ENCODE measurements around the gene PRKCE. TPM values are rescaled to one million over a fixed set of nuclear protein-coding genes. Genes with fewer than 3 reads are reported as not detected.

Gene PRKCE
- total RNA-seq, 1 donor from 2014 or later, result 13.7 TPM

- intact Hi-C loops (cut with micrococcal nuclease), result no loop called here
Observed at GRCh38 chr2:45802499-45803138, 151.1 kb downstream of the PRKCE start.

- intact Hi-C loops (cut with micrococcal nuclease), result no loop called here
Observed at GRCh38 chr2:45804987-45805755, 153.7 kb downstream of the PRKCE start.

GRCh38 chr2:45806563-45807358 is 155.3 kb downstream of the PRKCE start:
- intact Hi-C loops (cut with micrococcal nuclease), result no loop called here

- intact Hi-C loops (cut with micrococcal nuclease), result no loop called here
Observed at GRCh38 chr2:45808294-45808800, 156.9 kb downstream of the PRKCE start.

- intact Hi-C loops (cut with micrococcal nuclease), result no loop called here
Observed at GRCh38 chr2:45809205-45809604, 157.7 kb downstream of the PRKCE start.

GRCh38 chr2:45812011-45812500 is 160.6 kb downstream of the PRKCE start:
- intact Hi-C loops (cut with micrococcal nuclease), result no loop called here

GRCh38 chr2:45813003-45813941 is 161.8 kb downstream of the PRKCE start:
- intact Hi-C loops (cut with micrococcal nuclease), result no loop called here

- intact Hi-C loops (cut with micrococcal nuclease), result no loop called here
Observed at GRCh38 chr2:45814488-45814887, 163.0 kb downstream of the PRKCE start.

GRCh38 chr2:45814951-45815621 is 163.6 kb downstream of the PRKCE start:
- intact Hi-C loops (cut with micrococcal nuclease), result no loop called here

- intact Hi-C loops (cut with micrococcal nuclease), result no loop called here
Observed at GRCh38 chr2:45816272-45816671, 164.8 kb downstream of the PRKCE start.

- intact Hi-C loops (cut with micrococcal nuclease), result no loop called here
Observed at GRCh38 chr2:45818591-45818990, 167.1 kb downstream of the PRKCE start.

GRCh38 chr2:45820048-45820447 is 168.6 kb downstream of the PRKCE start:
- intact Hi-C loops (cut with micrococcal nuclease), result no loop called here

- intact Hi-C loops (cut with micrococcal nuclease), result no loop called here
Observed at GRCh38 chr2:45821558-45822271, 170.2 kb downstream of the PRKCE start.

GRCh38 chr2:45822272-45822630 is 170.8 kb downstream of the PRKCE start:
- intact Hi-C loops (cut with micrococcal nuclease), result no loop called here

GRCh38 chr2:45823723-45824206 is 172.3 kb downstream of the PRKCE start:
- intact Hi-C loops (cut with micrococcal nuclease), result no loop called here

GRCh38 chr2:45825001-45825651 is 173.7 kb downstream of the PRKCE start:
- intact Hi-C loops (cut with micrococcal nuclease), result no loop called here

GRCh38 chr2:45826460-45826859 is 175.0 kb downstream of the PRKCE start:
- intact Hi-C loops (cut with micrococcal nuclease), result no loop called here

GRCh38 chr2:45826884-45827635 is 175.6 kb downstream of the PRKCE start:
- intact Hi-C loops (cut with micrococcal nuclease), result no loop called here

All from T-helper 1 cell treated with Interleukin-12 subunit alpha and Interleukin-12 subunit beta and Interleukin-4 antibody, amounts not matched to agents 30 ng/mL and 1 ng/mL, for 36 hours (primary cell).